GM23248 (cell line): ENCODE results near the gene WFDC5.

Experiments
- EZH2 ChIP-seq: fragments of 200-600 bp; sonication (generic); IDR thresholded peaks from 2 replicates; pipeline ENCODE4 v1.6.1; 2018; ENCODE audit warnings: antibody characterized with exemption, mild to moderate bottlenecking; ENCODE audit not compliant: insufficient read depth, poor library complexity, severe bottlenecking
- EZH2phosphoT487 ChIP-seq: fragments of 200-600 bp; sonication (generic); IDR thresholded peaks from 2 replicates; pipeline ENCODE4 v1.6.1; 2018; ENCODE audit warnings: antibody characterized with exemption, moderate library complexity, mild to moderate bottlenecking, low read depth; ENCODE audit not compliant: insufficient read depth

DNA sequence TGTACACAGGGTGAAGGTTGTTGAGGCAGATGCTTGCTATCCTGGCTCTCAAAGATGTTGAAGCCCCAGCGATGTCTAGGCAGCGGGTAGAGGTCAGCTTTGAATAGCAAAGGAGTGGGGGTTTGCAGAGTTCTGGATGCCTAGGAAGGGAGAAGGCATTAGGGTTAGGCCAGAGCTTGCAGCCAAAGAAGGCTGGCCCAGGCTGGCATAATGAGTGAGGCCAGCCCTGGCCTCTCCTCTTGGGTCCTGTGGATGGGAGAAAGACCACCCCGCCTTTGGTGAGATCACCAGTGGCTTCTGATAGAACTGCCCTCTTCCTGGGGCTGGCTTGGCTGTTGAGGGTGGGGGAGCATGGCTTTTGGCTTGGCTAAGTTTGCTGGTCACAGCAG is 406 bp upstream of the WFDC5 start:
- TF ChIP-seq EZH2 (no peak), EZH2phosphoT487 (no peak)
